Stomach (tissue), 9 donors: Measurements from ENCODE around the gene FAM222B. TPM values are rescaled to one million over a fixed set of nuclear protein-coding genes. Genes with fewer than 3 reads are reported as not detected.

Experiments
- DNase-seq, 2 donors: peaks; one replicate each; pipeline versions ENCODE4 v3.0.0 to v3.0.0-alpha.2; 2013 to 2019
- H3K27ac ChIP-seq, 5 donors: fragments of 200-600 bp in 4 of 5; sonication (generic) in 4 of 5; one replicate each; pipeline ENCODE4 v1.5.1; 2013 to 2019; ENCODE audit warnings: mild to moderate bottlenecking in 1 of 5, moderate library complexity in 1 of 5
- H3K27me3 ChIP-seq, 3 donors: fragments of 200-600 bp; sonication (generic); one replicate each; pipeline ENCODE4 v1.5.1; 2017 to 2019; ENCODE audit warnings: mixed run types in 1 of 3
- H3K36me3 ChIP-seq, 4 donors: fragments of 200-600 bp; sonication (generic); 1 replicate in 3 of 4; 2 replicates in 1 of 4; pipeline ENCODE4 v1.5.1; 2016 to 2019
- H3K4me1 ChIP-seq, 4 donors: fragments of 200-600 bp; sonication (generic); one replicate each; pipeline ENCODE4 v1.5.1; 2016 to 2019
- H3K4me3 ChIP-seq, 4 donors: fragments of 200-600 bp; sonication (generic) in 3 of 4; one replicate each; pipeline ENCODE4 v1.5.1; 2016 to 2019; ENCODE audit warnings: mild to moderate bottlenecking in 1 of 4
- H3K9me3 ChIP-seq, 4 donors: fragments of 200-600 bp; sonication (generic); one replicate each; pipeline ENCODE4 v1.5.1; 2016 to 2019
- CTCF ChIP-seq, 7 experiments: fragments of 450-650 bp in 4 of 7; fragments of 200-600 bp in 3 of 7; sonication (generic) in 3 of 7; IDR thresholded peaks; one replicate each; pipeline ENCODE4 v1.5.1; 2016 to 2019; ENCODE audit warnings: antibody characterized with exemption in 7 of 7, control low read depth in 2 of 7, mild to moderate bottlenecking in 1 of 7
- EP300 ChIP-seq: sonication (generic); formaldehyde crosslinking; IDR thresholded peaks from one replicate; pipeline ENCODE4 v1.6.1; 2017; ENCODE audit warnings: antibody characterized with exemption
- POLR2A ChIP-seq, 4 donors: fragments of 450-650 bp; IDR thresholded peaks; one replicate each; pipeline ENCODE4 v1.6.1; 2016; ENCODE audit warnings: antibody characterized with exemption in 4 of 4, control low read depth in 2 of 4, mild to moderate bottlenecking in 1 of 4, moderate library complexity in 1 of 4
- POLR2AphosphoS5 ChIP-seq, 3 donors: sonication (generic); formaldehyde crosslinking; IDR thresholded peaks; one replicate each; pipeline ENCODE4 v1.6.1; 2016; ENCODE audit warnings: antibody characterized with exemption in 3 of 3
- WGBS, 5 donors: extraction: QIAGEN DNeasy Blood & Tissue Kit in 3 of 5; methylation state at CpG; one replicate each; pipeline versions ENCODE4 v1.1.5 to v1.1.7; 2013 to 2018; 5-methylcytosine and 5-hydroxymethylcytosine counted together
- intact Hi-C: fragments of 100-400 bp; cut with DNase I; formaldehyde crosslinking; loops from one replicate; pipeline ENCODE4 v1.15.1; 2023; ENCODE audit warnings: low total_unique reads
- polyA plus RNA-seq, 3 donors: library from polyadenylated mRNA; stranded (reverse); fragments of 200-250 nt; gene quantifications; one replicate each; pipeline ENCODE4 v1.2.3, GENCODE V29; 2013
- total RNA-seq, 5 donors: library from RNA; depleted of rRNA; stranded (reverse); fragments of >200 nt; gene quantifications; one replicate each; pipeline versions ENCODE4 v1.1.0 to v1.2.3, GENCODE V29; 2014 to 2016
- donor health status: healthy with polysubstance abuse.
- donor health status: Bipolar disorder and iron deficiency.
- donor health status: healthy.

FAM222B gene
- total and polyA plus RNA-seq, 8 donors = 4.4 to 29.6 (median 8.6) TPM

- peaks cover 46 to 85% (median 79%) of the 10 kb centered on the region in 4 donors for H3K36me3 ChIP-seq
- WGBS, 5 donors = 93 to 98% (median 96%) methylated on average over 4 of the region's 4 CpGs
Observed at GRCh38 chr17:28885363-28885762, 42.8 kb upstream of the FAM222B start.

GRCh38 chr17:28883967-28884702 lies 41.5 kb upstream of the FAM222B start:
- 87 to 91% (median 90%) methylated on average over 23 to 27 of the region's 27 CpGs for whole genome bisulfite sequencing, 5 donors
- intact Hi-C loops = loop anchor here (10.0 kb wide), 1 partner anchor 119 kb away; no protein-coding TSS in a partner anchor
- Histone ChIP-seq H3K27ac (no peak overlapping the region), H3K4me1 (no peaks in the 10 kb centered on the region), H3K36me3 (peaks cover 58 to 97% (median 91%) of the 10 kb centered on the region in 4 donors), H3K27me3 (no peaks in the 10 kb centered on the region), H3K4me3 (no peak overlapping the region), H3K9me3 (no peaks in the 10 kb centered on the region)
- no peak for DNase-seq
- no peak for TF ChIP-seq CTCF (IDR thresholded peaks at IDR 0.05)
- no peak for TF ChIP-seq POLR2A (IDR thresholded peaks at IDR 0.05)
- TF ChIP-seq EP300 = no peak
- no peak for TF ChIP-seq POLR2AphosphoS5 (IDR thresholded peaks at IDR 0.05)

More at GRCh38 chr17:28885363-28885762, 42.8 kb upstream of the FAM222B start:
- intact Hi-C loops = loop anchor here (10.0 kb wide), 1 partner anchor 121 kb away; no protein-coding TSS in a partner anchor
- no peak overlapping the region for H3K4me3 ChIP-seq
- TF ChIP-seq CTCF (IDR thresholded peaks at IDR 0.05) (no peak), POLR2A (IDR thresholded peaks at IDR 0.05) (no peak), EP300 (no peak), POLR2AphosphoS5 (IDR thresholded peaks at IDR 0.05) (no peak)
- no peak for DNase-seq
- H3K9me3 ChIP-seq = no peaks in the 10 kb centered on the region
- H3K4me1 ChIP-seq = peaks cover 0 to 11% (median 0%) of the 10 kb centered on the region in 4 donors
- no peak overlapping the region for H3K27ac ChIP-seq
- H3K27me3 ChIP-seq = no peaks in the 10 kb centered on the region

- WGBS, 5 donors = 91 to 94% (median 93%) methylated on average over 14 to 18 of the region's 18 CpGs
Observed at GRCh38 chr17:28882154-28882895, 39.7 kb upstream of the FAM222B start.

More at GRCh38 chr17:28882154-28882895, 39.7 kb upstream of the FAM222B start:
- TF ChIP-seq POLR2A (IDR thresholded peaks at IDR 0.05) (no peak), POLR2AphosphoS5 (IDR thresholded peaks at IDR 0.05) (no peak), EP300 (no peak), CTCF (IDR thresholded peaks at IDR 0.05) (no peak)
- Histone ChIP-seq H3K9me3 (no peaks in the 10 kb centered on the region), H3K36me3 (peaks cover 61 to 96% (median 94%) of the 10 kb centered on the region in 4 donors), H3K27ac (no peak overlapping the region), H3K4me1 (no peaks in the 10 kb centered on the region), H3K4me3 (no peak overlapping the region), H3K27me3 (no peaks in the 10 kb centered on the region)
- DNase-seq = no peak
- intact Hi-C loops = loop anchor here (10.0 kb wide), 1 partner anchor 118 kb away; no protein-coding TSS in a partner anchor
